Right atrium auricular region (tissue), 2 donors: ENCODE results near the gene RPP40. TPM values are rescaled to one million over a fixed set of nuclear protein-coding genes. Genes with fewer than 3 reads are reported as not detected.

ENCODE experiments used
- DNase-seq: peaks from one replicate; pipeline ENCODE4 v3.0.0-alpha.2; 2019; ENCODE audit warnings: low spot score
- H3K27ac ChIP-seq, 2 donors: fragments of 200-600 bp; sonication (generic); 1 replicate in 1 of 2; 2 replicates in 1 of 2; pipeline ENCODE4 v1.5.1; 2016 to 2019
- H3K27me3 ChIP-seq, 2 donors: fragments of 200-600 bp; sonication (generic); one replicate each; pipeline versions ENCODE4 v1.5.1 to v1.6.0; 2017 to 2019
- H3K36me3 ChIP-seq: fragments of 200-600 bp; sonication (generic); one replicate; pipeline ENCODE4 v1.5.1; 2016
- H3K4me1 ChIP-seq, 2 donors: fragments of 200-600 bp; sonication (generic); one replicate each; pipeline versions ENCODE4 v1.5.1 to v1.6.0; 2017 to 2019
- H3K4me3 ChIP-seq, 2 donors: fragments of 200-600 bp; sonication (generic); 1 replicate in 1 of 2; 2 replicates in 1 of 2; pipeline ENCODE4 v1.5.1; 2017 to 2019; ENCODE audit warnings: mild to moderate bottlenecking in 1 of 2, moderate library complexity in 1 of 2
- H3K9me3 ChIP-seq, 2 donors: fragments of 200-600 bp; sonication (generic); one replicate each; pipeline ENCODE4 v1.5.1; 2019
- total RNA-seq, 2 donors: library from RNA; depleted of rRNA; stranded (reverse); fragments of >200 nt; gene quantifications; one replicate each; pipeline ENCODE4 v1.1.0, GENCODE V29; 2016
- TF ChIP-seq, protein P1 (sequence below), 2 donors: fragments of 200-600 bp; sonication (generic); IDR thresholded peaks; one replicate each; pipeline ENCODE4 v1.5.1; 2019; ENCODE audit warnings: antibody characterized with exemption in 2 of 2

RPP40 gene
- total RNA-seq, 2 donors from 2014 or later = 2.4 to 6.1 TPM

DNA sequence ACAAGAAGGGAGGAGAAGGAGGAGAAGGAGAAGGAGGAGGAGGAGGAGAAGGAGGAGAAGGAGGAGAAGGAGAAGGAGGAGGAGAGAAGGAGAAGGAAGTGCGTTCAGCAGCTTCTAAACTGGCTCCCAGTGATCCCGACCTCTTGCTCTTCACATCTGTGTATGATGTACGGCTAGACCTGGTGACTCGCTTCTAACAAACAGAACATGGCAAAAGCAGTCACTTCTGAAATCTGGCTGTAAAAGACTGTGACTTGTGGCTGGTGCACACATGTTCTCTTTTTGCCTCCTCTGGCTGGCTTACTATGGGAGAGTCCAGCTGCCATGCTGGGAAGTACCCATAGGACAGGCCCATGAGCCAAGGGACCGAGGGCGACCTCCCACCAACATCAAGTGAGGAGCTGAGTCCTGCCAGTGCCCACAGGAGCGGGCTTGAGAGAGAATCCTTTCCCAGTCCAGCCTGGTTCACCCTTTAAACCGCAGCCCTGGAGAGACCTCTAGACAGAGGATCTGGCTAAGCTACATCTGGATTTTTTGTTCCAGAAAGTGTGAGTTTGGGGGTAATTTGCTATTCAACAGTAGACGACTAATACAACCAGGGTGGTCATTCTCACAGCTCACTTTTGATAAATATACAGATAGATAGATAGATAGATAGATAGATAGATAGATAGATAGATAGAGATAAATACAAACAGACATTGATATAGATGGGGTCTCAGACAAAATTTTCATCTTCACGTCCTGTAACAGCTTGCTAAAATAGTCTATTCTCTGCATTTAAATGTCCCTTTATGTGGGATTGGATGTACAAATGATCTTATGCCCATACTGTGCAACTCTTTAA, 42.3 kb downstream of the RPP40 start:
- Histone ChIP-seq H3K27ac (no peak overlapping the region), H3K4me1 (no peaks in the 10 kb centered on the region), H3K9me3 (no peaks in the 10 kb centered on the region), H3K27me3 (no peaks in the 10 kb centered on the region), H3K36me3 (no peaks in the 10 kb centered on the region), H3K4me3 (no peak overlapping the region)
- TF ChIP-seq, protein P1, sequence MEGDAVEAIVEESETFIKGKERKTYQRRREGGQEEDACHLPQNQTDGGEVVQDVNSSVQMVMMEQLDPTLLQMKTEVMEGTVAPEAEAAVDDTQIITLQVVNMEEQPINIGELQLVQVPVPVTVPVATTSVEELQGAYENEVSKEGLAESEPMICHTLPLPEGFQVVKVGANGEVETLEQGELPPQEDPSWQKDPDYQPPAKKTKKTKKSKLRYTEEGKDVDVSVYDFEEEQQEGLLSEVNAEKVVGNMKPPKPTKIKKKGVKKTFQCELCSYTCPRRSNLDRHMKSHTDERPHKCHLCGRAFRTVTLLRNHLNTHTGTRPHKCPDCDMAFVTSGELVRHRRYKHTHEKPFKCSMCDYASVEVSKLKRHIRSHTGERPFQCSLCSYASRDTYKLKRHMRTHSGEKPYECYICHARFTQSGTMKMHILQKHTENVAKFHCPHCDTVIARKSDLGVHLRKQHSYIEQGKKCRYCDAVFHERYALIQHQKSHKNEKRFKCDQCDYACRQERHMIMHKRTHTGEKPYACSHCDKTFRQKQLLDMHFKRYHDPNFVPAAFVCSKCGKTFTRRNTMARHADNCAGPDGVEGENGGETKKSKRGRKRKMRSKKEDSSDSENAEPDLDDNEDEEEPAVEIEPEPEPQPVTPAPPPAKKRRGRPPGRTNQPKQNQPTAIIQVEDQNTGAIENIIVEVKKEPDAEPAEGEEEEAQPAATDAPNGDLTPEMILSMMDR (IDR thresholded peaks at IDR 0.05) = no peak
- DNase-seq = no peak

DNA sequence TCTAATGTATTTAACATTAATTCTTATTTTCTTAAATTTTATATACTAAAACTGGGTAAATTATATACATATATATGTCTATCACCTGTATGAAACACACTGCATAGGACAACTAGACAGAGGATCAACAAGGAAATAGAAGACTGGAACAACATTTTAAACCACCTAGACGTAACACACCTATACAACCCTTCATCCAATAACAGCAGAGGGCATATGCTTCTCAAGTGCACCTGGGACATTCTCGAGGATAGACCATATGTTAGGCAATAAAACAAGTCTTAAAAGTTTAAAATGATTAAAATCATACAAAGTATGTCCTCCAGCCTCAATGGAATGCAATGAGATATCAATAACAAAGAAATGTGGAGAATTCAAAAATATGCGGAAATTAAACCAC, 45.2 kb downstream of the RPP40 start:
- H3K4me3 ChIP-seq = no peak overlapping the region
- no peaks in the 10 kb centered on the region for H3K27me3 ChIP-seq
- H3K4me1 ChIP-seq = no peaks in the 10 kb centered on the region
- TF ChIP-seq, protein P1 (IDR thresholded peaks at IDR 0.05) = no peak
- no peaks in the 10 kb centered on the region for H3K9me3 ChIP-seq
- peaks cover 9% of the 10 kb centered on the region for H3K36me3 ChIP-seq
- no peak for DNase-seq
- H3K27ac ChIP-seq = no peak overlapping the region

DNA sequence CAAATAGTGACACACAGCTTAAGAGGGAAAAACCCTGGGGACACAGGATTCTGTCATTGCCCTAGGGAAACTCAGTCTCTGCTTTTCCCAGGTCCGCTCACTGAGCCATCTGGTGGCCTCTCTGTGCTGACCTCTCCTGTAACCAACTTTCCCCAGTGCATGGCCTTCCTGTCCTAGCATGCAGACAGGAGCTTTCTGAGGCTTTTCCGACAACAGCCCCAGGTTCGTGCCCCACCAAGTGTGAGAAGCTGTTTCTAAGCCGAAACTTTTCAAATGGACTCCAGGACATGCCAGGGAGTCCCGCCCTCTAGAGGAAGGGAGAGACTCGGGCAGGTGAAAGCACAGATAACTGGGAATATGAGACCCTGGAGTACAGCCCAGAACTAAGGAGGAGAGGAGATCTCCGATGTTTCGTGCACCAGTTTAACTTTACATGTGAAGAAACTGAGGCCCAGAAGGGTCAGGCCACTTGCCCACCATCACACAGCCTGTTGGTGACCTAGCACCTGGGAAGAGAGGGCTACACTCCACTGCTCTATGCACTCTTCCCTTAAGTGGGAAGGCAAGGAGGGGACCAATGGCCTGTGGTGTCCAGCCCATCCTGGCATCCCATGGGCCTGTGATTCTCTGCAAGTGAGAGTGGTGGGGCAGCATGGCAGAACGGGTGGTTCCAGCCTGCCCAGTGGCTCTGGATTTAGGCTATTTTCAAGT, 46.2 kb downstream of the RPP40 start:
- Histone ChIP-seq H3K4me3 (no peak overlapping the region), H3K36me3 (peaks cover 14% of the 10 kb centered on the region), H3K9me3 (no peaks in the 10 kb centered on the region), H3K4me1 (no peaks in the 10 kb centered on the region), H3K27me3 (no peaks in the 10 kb centered on the region), H3K27ac (no peak overlapping the region)
- DNase-seq = peak; percentile 16
- TF ChIP-seq, protein P1 (IDR thresholded peaks at IDR 0.05) = peak; percentile 11 to 30

DNA sequence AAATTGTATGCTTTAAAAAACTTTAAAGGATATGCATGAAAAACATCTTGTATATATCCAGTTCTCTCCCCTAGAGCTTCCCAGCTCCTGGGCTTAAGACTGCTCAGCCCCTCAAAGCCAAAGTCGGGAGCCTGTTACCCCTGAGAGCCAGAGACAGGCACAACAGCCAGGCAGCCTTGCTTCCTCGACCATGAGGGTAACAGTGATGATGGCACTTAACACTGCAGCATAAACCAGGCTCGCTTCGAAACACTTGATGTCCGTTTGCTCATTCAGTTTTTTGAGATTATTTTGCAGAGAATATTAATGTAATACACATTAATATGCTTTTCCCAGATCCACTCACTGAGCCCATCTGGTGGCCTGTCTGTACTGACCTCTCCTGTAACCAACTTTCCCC, 47.2 kb downstream of the RPP40 start:
- Histone ChIP-seq H3K4me1 (no peaks in the 10 kb centered on the region), H3K9me3 (no peaks in the 10 kb centered on the region), H3K4me3 (no peak overlapping the region), H3K27me3 (no peaks in the 10 kb centered on the region), H3K36me3 (peaks cover 17% of the 10 kb centered on the region), H3K27ac (no peak overlapping the region)
- DNase-seq = peak; percentile 40
- TF ChIP-seq, protein P1 (IDR thresholded peaks at IDR 0.05) = no peak

DNA sequence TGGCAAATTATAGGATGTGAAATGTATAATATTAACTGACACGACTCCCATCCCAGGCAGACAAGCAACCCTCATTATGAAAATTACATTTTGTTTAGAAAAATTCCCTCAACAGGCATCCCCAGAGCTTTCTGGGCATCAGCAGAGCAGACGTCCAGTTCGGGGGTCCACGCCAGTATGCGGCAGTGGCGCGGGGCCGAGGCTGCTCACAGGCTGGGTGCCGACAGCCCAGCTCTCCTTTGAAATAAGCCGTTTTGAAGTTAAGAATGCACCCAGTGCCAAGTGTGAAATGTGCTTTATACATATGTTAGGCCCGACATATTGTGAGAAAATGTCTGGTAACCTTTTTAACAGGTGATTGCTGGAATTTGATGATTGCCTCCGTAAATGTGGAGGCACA, 50.4 kb downstream of the RPP40 start:
- DNase-seq = peak; percentile 11
- Histone ChIP-seq H3K27ac (no peak overlapping the region), H3K9me3 (no peaks in the 10 kb centered on the region), H3K27me3 (no peaks in the 10 kb centered on the region), H3K4me3 (no peak overlapping the region), H3K36me3 (peaks cover 22% of the 10 kb centered on the region), H3K4me1 (no peaks in the 10 kb centered on the region)
- TF ChIP-seq, protein P1 (IDR thresholded peaks at IDR 0.05) = no peak
